Activated CD4-positive, CD25-positive, alpha-beta regulatory T cell treated with anti-CD3 and anti-CD28 coated beads, Interleukin-2, amount 50 U/mL, for 72 hours (primary cell): ENCODE measurements around the gene ALDOA.
A peak's percentile ranks its signal among the peaks of the same experiment; 100 is the strongest.
"Not testable (repeated sequence)": the region's sequence is repeated elsewhere in the genome, so short reads cannot be mapped to it uniquely, and the experiment has no call there.

Experiments used
- DNase-seq: peaks from one replicate; pipeline ENCODE4 v3.0.0; 2021

The ALDOA gene

DNA sequence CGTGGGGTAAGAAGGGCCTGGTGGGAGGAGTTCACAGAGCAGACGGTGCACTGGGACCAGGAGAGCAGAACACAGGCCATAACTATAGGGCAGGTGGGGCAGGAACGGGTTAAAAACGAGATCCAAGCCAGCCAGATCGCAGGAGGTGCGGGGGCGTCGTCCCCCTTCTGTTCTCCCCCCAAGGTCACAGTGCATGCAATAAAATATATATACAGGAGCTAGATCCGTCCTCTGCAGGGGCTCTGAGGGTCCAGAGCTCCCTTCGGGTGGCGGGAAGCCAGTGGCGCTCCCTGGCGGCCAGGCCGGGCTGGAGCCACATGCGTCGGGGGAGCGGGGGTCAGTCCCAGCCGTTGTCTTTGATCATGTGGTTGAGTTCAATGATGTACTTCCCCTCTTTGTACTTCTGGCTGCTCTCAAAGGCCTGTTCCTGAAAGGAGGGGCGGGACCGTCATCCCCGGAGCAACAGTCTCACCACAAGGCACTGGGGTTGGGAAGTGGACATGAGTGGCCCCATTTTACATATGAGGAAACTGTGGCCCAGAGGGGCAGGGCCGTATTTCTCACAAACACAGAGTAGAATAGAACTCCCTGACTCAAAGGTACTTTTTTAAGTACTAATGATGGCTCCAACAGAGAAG, 26.9 kb downstream of the ALDOA start:
- peak; percentile 79 for DNase-seq

DNA sequence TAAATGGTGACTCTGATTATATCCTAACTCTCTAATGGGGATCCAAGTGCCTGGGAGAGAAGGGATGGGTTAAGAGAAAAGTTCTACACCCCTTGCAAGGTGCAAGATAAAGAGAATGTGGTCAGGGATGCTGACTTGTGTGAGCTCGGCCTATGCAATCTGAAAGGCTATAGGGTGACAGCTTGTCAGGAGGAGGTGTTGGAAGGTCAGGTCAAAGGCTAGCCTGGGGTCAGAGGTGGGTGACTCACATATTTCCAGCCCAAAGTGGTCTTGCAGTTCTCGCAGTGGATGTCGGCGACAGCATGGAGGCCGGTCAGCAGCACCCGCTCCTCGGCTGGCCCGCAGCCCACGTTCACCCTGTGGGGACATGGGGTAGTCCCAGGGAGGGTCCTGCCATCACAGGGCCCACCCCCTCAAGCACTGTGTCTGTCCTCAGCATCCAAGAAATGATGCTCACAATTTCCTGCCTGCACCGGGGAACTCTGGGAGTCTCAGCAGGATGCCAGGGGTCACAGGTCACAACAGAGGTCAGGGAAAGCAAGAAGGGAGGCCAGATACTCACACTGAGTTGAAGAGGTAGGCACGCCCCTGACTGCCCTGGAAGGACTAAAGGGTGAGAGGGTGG, 29.1 kb downstream of the ALDOA start:
- no peak for DNase-seq

DNA sequence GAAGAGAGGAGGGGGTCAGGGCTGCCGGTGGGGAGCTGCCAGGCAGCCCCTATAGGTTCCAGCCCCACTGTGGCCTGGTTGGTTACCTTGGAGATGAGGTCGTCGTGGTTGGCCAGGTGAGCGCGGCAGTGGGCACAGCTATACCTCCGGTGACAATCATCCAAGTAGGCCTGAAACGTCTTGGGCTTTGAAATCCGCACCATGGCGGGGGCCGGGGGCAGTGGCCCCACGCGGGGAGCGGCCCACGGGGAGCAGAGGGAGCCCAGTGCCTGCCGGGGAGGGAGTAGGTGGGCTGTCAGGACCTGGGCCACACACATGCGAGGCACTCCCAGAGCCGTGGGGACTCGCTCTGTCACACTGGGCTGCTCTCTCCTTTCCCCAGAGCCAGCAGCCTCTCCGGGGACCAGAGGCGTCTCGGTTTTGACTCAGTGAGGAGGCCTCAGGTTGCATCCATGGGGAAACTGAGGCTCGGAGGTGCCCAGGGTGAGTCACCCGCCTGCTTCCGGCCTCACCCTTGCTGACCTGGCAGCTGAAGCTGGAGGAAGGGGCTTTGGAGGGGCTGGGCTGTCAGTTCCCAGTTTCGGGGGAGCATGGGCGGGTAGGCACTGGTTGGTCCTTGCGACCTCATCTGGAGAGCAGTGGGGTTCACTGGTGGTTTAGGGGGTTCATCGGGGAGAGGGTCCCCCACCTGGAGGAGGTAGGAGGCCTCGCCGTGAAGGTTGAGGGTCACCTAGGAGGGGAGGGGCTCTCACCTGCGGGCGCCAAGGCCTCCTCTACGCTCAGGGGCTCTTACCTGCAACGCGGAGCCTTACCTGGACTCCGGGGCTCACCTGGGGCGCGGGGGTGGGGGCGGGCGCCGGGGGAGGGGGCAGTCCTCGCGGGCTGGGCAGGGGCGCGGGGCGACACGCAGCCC, 29.9 kb downstream of the ALDOA start:
- DNase-seq, result no peak

DNA sequence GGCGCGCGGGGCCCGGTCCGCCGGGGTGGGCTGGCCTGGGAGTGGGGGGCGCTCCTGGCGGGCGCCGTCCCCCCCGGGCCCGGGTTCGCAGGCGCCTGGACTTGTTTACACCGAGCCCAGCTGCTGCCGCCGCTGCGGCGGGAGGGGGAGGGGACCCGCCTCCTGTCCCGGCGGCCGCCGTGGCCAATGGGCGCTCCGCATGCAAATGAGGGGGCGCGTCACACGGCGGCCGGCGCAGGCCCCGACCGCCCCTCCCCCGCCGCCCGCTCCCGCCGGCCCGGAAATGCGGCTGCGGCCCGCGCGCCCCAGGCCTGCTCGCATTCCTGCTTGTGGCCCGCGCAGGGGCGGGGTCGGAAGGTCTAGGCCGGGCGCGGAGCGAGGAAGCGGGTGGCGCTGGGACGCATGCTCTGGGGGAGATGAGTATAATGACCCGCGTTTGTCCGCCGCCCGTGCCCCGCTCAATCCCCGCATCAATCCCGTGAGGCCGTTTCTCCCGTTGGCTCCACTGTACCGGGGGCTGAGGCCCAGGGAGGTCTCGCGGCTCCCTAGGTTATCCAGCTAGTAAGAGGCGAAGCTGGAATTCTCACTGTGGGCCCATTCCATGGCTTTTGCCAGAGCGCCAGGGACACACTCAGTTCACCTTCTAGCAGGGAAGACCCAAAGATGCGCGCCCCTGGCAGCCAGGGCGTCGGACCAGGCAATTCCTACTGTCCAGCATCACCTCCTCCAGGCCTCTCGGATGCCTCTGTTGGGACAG, 30.7 kb downstream of the ALDOA start, which contains the start of gene YPEL3:
TSS of gene YPEL3 (minus strand) at position 109 of the 757 bp plus-strand sequence. CDS start 731 bp downstream, outside the sequence.
- DNase-seq, result peak; percentile 90

DNA sequence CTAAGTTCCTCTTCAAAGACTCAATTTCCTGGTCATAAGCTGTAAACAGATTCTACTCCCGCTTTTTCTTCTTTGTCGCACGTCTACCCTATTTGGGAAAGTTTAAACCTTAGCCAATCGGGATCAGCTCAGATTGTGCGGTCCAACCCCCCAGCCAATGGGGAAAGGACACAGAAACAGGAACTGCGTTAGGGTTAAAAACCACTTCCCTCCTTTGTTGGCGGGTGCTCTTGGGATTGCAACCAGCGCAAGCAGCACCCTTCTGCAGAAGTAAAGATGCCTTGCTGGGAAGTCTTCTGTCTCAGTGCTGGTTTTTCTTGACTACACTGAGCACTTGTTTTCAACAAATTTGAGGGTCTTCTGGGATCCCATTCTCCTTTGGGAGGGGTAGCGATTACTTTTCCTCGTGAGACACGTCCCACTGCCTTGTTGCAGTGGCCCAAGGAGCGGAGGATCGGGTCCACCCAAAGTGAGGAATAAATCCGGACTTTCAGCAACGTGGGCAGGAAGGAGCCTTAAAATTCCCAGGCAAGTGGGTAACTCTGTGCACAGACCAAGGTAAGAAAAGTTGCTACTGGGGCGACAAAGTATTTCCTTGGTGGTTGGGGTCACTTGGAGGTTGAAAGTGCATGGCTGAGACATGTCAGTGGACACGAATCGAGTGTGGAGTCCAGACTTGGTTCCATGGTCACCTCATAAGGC, 31.5 kb downstream of the ALDOA start:
- DNase-seq, result no peak

DNA sequence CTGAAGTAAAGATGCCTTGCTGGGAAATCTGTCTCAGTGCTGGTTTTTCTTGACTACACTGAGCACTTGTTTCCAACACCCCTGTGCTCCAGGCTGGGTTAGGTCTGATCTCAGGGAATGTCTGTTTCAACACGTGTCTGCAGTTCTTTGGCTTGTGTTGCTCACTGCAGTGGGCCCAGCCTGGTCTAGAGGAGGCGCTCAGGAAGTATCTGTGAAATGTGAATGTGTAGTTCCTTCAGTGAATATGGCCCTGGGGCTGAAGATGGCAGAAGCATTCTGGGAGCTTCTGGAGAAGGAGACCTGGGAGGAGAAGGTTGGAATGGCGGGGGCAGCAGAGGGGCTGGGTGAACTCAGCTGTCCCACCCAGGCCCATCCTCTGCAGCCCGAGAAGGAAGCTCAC, 38.5 kb downstream of the ALDOA start:
- no peak for DNase-seq

DNA sequence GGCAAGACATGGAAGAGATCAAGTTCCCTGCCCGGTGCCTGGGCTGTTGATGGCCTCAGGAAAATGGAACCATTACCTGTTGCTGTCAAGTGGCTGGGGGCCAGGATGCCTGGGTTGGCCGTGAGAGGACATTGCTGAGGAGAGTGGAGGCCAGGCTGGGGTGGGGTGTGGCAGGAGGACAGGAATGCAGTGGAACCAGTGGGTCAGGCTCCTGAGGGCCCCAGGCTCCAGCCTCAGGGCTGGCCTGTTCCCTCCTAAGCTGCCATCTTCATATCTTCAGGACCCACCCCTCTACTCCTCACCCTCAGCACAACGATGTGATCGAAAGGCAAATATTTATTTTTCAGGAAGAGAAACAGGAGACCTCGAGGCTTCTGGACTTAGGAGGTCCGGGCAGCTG, 38.9 kb downstream of the ALDOA start:
- DNase-seq, result no peak

DNA sequence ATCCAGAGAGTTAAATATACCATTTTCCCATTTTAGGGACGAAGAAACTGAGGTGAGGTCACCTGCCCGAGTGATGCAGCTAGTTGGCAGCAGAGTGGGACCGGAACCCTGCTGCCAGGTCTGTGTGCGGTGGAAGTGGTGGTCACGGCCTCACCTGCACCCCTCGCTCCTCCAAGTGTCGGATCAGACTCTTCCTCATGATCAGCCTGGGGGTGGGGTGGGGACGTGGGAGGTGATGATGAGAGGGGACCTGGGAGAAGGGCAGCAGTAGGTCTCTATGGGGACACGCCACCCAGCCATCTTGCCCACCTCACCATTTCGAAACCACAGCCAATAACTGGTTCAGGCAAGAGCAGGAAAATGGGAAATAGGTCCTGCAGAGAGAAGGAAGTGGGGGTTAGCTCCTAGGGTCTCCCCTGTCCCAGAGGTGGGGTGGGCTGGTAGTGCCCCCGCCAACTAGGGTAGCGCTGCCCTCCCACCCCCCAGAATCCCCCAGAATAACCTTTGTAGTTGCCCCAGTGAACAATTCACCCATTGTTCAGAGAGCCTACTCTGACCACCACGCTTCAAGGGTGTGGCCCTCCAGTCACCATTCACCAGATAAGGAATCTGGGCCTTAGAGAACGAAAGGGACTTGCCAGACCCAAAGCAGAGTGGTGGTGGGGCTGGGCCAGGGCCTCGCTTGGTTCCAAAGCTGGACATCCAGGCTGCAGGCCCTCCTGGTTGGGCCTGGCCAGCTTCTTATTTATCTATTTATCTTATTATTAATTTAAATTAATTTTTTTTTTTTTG, 42.7 kb downstream of the ALDOA start:
- no peak for DNase-seq

DNA sequence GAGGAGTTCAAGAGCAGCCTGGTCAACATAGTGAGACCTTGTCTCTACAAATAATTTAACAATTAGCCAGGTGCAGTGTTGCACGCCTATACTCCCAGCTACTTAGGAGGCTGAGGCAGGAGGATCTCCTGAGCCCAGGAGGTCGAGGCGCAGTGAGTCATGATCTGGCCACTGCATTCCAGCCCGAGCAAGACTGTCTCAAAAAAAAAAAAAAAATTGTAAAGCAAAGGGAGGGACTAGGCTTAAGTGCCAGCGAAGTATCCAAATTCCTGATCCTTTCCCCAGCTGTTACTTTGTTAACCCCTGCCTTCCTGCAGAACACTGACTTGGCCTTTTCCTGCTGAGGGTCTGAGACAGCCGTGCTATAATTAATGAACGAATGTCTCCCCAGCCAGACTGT, 45.1 kb downstream of the ALDOA start:
- no peak for DNase-seq

DNA sequence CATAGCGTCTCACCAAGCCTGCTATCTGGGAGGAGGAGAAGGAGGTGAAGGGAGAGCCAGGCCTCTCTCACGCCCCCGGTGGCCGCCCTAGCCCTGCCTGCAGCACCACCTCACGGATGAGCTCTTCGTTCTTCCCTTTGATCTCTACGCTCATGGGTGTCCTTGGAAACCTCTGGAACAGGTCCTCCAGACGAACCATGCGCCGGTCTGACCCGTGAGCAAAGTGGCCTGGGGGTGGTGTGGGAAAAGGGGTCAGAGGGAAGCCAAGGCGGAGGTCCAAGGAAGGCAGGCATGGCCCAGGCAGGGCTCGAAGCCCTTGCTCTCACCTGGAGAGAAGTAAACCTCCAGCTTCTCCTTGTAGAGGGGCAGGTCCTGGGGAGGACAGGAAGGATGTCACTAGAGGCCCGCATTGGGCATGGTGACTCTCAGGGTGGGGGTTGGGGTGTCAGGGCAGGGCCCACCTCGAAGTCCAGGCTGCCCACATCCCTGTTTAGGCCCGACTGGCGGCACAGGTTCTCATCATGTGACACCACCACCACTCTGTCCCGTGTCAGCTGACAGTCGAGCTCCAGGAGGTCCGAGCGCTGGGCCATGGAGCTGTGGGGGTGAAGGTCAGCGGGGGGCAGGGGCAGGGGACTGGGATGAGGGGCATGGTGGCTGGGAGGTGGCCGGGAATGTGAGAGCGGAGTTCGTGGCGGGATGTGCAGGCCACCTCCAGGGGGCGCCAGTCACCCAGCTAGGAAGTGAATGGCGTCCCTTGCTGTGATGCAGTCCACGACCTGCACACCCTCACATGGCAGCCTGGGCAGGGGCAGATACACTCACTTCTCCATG, 46.9 kb downstream of the ALDOA start:
- DNase-seq, result peak; percentile 77

DNA sequence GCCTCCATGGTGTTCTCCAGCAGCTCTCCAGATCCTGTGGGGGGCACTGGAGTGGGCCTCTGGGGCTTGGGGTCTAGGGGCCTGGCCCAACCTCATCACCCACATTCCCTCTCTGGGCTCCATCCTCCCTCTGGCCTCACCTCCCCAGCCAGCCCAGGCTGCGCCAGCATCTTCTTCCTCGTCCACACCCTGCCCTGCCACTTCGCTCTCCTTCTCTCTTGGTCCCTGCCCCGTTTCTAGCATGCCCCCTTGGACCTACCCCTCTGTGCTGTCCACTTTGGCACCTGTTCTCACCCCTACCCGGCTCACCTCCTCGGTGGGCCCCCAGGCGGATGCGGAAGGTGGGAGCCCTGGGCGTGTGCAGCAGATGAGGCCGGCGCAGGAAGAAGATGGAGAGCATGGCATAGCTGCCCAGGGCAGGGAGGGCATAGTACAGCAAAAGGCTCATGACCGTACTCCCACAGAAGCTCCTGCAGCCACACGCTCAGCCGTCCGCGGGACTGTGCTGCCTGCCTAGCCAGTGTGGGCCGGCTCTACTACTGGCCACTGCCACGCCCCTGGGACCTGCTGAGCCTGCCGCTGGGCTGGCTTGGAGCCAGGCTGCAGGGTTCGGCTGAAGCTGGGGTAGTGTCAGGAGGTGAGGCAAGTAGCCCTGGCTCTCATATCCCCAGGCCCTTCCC, 47.6 kb downstream of the ALDOA start, which contains the start of gene GDPD3:
TSS of gene GDPD3 (minus strand) at position 507 of the 680 bp plus-strand sequence. CDS start at position 448, 59 bp downstream.
- no peak for DNase-seq

DNA sequence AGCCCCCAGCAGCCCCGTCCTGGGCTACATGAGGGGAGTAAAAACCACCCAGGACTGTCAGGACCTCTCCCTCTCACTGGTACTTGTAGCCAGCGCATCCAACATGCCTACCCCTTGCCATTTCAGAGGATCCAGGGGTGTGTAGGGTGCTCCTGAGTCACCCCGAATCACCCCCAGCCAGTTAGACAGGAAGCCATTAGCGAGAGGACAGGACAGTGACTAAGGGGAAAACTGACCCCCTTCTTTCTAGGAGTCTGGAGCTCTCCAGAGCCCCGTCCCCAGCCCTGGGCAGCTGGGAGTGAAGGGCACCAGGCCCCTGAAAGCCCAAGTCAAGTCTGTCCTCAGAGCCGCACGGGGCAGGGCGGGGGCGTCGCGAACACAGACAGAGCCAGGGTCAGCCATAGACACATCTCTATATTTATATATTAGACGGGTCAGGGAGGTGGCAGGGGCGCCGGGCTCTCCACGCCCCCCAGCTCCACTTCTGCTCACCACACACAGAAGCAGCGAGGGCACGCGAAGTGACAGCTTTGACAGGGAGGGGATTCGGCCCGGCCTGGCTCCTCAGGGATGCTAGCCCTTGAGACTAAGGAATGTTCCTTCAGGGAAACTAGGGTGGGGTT, 48.3 kb downstream of the ALDOA start:
- no peak for DNase-seq

DNA sequence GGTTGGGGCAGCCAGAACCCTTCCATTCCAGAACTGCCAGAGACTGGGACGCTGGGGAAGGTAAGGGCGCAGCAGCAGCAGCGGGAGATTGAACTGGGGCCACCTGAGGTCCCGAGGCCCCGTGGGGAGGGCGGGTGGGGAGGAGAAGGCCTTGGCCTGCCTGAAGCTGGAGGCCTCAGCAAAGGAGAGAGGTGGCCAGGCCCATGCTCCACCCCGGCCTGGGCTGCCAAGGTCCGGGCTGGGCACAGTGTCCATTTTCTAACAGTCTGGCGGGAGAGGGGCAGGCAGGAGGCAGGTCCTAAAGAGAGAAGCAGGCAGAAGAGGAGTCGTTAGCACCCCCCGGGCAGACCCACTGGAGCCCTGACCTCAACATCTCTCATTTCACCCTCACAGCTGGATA, 48.9 kb downstream of the ALDOA start:
- no peak for DNase-seq

DNA sequence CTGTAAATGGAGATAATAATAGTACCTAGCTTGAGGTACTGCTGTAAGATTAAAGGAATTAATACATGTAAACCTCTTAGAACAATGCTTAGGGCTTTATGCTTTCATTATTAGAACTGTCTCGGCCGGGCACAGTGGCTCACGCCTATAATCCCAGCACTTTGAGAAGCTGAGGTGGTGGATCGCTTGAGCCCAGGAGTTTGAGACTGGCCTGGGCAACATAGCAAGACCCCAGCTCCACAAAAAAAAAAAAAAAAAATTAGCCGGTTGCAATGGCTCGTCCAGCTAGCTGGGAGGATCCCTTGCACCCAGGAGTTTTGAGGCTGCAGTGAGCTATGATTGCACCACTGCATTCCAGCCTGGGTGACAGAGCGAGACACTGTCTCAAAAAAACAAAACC, 49.3 kb downstream of the ALDOA start:
- not testable (repeated sequence) for DNase-seq

DNA sequence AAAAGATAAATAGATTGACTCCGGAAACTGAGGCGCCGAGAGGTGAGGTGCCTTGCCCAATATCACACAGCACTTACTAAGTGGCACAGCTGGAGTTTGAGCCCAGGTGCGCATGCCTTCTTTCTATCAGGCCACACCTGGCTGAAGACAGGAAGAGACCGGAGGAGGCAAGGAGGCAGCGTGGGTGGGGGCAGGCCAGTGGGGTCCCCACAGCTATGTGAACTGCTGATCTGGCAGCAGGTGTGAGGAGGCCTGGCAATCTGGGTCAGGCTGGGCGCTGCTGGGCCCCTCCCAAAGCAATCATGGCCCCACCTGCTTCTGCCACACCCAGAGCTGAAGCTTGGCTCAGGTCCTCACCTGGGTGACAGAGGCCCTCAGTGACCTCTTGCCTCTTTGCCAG, 49.7 kb downstream of the ALDOA start:
- no peak for DNase-seq

DNA sequence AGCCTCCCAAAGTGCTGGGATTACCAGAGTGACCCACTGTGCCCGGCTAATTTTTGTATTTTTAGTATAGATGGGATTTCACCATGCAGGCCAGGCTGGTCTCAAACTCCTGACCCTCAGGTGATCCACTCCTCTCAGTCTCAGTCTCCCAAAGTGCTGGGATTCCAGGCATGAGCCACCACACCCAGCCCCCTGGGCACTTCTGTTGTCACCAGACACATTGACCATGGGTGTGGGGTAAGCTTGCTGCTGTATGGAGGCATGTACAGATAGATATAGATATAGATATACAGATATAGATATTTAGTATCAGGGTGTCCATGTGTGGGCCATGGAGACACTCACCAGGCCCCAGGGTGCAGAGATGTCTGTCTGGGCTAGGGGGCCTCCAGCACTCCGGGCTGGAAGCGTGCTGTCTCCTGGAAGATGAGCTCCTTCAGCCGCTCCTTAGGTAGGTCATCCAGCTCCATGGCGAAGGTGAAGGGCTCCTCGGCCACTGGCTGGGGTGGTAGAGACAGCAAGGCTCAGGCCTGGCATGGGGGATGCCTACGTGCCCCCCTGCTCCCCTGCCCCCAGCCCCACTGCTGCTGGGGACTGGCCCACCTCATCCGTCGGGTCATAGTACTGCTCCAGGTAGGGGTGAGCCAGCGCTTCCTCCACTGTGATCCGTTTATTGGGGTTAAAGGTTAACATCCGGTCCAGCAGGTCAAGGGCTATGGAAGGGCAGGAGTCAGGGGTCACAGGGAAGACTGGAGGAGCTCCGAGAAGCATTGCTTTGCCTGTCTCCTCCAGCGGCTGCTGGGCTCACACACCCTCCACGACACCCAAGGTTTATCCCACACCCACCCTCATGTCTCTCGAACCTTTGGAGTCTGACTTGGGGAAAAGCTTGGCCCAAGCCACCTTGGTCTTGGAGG, 51.0 kb downstream of the ALDOA start:
- DNase-seq, result no peak

DNA sequence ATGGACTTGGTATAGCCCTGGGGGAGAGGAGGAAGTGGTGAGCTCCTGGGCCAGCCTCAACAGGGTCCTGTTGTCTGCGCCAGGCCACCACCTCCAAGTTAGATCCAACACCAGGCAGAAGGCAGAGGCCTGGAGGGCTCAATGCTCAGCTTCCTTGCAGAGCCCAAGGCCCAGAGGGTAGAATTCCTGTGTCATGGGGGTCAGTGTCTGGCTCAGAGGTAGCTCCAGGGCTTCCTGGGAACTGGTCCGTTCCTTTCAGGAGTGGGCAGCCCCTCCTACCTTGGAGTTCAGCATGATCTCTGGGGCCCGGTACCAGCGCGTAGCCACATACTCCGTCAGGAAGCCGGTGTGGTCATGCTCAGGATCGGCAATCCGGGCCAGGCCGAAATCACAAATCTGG, 52.2 kb downstream of the ALDOA start:
- DNase-seq, result no peak

DNA sequence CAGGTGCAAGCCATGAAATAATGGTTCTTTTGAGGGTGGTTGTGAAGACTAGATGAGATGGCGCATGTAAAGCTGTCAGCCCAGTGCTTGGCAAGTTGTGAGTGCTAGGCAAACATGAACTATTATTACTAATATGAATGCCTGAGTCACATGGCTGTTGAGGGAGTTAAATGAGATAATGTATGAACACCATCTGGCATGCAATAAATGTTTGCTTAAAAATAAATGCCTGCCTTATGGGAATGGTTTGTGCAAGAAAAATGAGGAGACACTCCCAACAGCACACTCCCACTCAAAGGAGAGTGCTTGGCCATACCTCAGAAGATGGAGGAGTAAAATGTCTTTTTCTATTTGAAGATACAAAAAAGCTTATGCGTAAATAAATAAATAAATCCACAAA, 53.9 kb downstream of the ALDOA start:
- DNase-seq, result no peak
